ENCODE measurements around the gene CA11.
"Not testable (repeated sequence)": the region's sequence is repeated elsewhere in the genome, so short reads cannot be mapped to it uniquely, and the experiment has no call there.

CA11 gene

DNA sequence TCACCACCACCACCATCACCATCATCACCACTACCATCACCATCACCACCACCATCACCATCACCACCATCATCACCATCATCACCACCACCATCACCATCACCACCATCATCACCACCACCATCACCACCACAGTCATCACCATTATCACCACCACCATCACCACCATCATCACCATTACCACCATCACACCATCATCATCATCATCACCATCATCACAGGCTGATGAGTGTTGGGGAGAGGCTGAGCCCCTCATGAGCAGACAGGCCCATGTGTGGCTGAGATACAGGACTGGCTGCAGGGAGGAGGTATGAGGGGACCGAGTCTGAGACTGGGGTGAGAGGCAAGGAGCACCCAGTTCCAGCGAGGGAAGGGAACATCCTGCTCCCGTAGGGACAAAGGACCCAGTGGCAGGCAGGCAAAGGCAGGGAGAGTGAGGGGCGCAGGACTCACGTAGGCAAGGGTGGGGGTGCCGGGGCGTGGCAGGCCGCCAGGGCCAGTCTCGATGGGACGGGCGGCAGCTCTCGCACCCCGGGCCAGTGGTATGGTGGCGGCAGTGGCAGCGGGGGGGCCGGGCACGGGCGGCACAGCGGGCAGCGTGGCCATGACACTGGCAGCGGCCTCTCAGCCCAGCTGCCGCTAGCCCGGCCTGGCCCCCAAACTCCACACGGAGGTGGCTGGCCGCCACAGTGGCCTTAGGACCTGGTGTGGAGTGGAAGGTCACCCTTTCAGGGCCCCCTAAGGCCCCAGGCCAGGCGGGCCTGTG lies 24.1 kb upstream of the CA11 start:
- no peak for DNase-seq

DNA sequence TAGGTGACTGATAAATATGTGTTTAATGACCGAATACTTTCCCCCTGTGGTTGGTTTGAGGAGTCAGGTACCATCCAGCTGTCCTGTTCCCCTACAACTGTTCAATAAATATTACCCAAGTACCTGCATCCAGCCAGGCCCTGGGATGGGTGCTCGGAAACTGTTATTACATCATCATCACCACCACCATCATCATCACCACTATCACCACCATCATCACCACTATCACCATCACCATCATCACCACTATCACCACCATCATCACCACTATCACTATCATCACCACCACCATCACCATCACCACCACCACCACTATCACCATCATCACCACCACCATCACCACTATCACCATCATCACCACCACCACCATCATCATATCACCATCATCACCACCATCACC lies 22.8 kb upstream of the CA11 start:
- DNase-seq, result no peak

DNA sequence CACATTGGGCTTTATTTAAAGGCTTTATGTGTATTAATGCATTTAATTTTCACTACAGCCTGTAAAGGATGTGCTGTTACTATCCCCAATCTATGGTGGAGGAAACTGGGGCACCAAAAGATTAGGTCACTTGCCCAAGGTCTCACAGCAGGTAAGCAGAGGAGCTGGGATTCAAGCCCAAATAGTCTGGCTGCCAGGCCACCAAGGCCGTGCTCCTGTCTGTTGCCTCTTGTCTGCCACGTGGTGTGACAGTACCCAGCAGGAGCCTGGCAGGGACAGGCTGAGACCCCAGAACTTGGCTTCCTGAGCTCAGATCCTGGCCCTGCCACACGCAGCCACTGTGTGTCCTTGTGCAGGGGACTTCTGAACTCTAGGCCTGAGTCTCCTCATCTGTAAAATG lies 22.3 kb upstream of the CA11 start:
- DNase-seq, result no peak

DNA sequence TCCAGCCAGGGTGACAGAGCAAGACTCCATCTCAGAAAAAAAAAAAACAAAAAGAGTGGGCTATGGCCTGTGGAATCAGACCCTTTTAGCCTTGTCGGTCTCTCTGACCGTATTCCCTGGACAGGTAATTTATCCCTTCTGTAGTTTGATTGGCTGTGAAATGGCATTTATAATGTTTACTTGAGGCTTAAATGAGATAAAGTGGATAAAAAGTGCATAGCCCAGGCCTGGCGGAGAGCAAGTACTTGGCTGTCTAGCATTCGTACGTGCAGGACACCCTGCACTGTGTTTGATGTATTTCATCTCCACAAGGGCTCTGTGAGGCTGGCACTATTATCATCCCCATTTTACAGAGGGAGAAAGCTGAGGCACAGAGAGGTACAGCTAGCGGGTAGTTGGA lies 19.8 kb upstream of the CA11 start:
- no peak for DNase-seq

DNA sequence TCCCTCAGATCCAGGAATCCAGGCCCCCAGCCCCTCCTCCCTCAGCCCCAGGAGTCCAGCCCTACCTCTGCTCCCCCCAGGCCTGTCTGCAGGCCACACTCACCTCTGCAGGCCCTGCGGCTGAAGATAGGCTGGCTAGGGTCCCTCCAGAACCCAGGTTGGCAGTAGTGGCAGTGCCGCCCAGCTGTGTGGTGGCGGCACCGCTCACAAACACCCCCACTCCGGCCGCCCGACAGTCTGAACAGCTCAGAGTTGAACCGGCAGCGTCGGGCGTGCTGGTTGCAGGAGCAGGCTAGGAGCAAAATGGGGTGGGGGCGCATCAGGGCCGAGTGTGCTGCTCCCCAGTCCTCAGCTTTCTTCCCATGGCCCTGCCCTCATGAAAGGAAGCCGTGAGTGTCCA lies 18.5 kb upstream of the CA11 start:
- no peak for DNase-seq

DNA sequence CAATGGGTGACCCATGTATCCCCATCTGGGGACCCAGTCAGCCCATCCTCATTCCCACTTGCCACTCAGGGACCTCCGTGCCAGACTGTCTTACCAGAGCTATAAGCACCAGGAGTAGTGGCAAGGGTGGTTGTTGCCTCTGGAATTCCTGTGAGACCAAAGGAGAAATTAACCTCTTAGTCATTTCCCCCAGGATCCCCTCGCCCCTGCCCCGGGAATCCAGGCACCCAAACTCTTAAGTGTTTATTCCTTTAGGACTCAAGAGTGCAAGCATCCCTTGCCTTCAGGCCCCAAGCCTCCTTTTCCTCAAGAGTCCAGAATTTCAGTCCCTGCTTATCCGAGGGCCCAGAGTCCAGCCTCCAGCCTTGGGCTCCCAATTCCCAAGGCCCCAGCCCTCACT lies 17.7 kb upstream of the CA11 start:
- DNase-seq, result no peak

DNA sequence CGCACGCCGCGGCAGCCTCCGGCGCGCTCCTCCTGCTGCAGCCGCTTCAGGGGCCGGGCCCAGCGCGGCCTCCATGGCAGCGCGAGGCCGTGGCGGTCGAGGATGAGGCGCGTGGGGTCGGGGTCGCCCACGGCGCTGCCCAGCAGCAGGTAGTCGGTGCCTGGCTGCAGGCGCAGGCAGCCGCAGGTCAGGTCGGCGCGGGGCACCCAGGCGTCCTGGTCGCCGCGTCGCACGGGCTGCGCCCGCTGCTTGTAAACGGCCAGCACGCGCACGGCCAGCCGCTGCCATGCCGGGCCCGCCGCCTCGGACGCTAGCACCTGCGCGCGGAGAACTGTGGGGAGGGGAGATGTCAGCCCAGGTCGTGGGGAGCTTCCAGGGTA lies 15.7 kb upstream of the CA11 start:
- DNase-seq, result no peak

DNA sequence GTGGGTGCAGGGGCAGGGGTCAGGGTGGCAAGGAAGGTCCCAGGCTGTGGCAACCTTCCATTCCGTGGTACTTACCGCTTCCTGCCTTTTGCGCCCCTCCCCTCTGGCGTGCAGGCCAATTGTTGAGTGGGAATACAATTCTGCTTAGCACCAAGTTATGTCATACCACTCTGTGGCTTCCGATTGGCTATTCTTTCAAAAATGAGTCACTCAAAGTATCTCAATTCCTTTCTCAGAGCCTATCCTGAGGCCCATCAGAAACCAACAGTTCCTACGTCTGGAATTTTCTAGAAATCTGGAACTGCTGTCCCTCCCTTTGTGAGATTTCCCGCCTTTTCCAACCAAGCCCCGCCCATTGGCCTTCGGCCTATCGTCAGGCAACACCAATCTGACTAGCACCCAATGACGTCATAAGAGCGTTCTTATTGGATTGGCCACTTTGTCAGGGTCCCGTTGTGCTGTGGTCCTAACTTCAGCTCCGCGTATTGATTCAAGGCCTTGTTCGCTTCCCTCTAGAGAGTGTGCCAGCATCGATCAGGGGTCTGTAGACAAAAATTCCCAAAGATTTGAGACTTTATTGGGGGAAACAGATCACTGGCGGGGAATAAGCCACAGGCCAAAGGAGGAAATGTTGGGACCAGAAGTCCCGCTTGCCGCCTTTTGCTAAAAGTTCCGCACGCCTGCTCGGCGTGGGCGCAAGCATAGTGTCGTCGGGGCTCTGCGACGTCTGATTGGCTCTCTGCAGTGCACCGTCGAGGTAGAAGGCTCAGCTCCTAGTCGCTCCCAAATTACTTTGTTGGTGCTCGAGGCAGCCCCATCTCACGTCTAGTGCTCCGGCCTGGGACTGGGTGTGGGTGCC lies 15.1 kb upstream of the CA11 start:
- peak; percentile 90 for DNase-seq

DNA sequence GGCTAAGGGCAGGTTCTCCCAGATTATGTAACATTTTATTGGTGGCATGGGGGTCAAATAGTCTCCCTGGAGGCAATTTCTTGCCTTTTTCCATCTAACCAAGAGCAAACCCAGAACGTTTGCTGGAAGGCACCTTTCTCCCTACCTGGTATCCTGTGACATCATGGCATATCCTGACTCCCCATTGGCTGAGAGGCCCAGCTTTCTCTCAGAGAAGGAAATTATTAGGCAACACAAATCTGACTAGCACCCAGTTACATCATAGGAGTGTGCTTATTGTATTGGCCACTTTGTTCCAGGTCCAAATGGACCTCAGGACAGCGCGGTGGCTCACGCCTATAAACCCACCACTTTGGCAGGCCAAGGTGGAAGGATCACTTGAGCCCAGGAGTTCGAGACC lies 13.8 kb upstream of the CA11 start:
- no peak for DNase-seq

DNA sequence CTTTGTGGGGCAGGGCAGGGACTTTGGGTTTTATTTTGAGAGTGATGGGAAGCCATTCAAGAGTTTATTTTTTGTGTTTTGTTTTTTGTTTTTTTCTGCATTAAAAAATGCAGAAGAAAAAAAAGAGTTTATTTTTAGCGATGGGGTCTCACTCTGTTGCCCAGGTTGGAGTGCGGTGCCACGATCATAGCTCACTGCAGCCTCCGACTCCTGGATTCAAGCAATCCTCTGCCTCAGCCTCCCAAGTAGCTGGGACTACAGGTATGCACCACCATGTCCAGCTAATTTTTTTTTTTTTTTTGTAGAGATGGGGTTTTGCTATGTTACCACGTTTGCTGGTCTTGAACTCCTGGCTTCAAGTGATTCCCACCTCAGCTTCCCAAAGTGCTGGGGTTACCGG lies 12.5 kb upstream of the CA11 start:
- DNase-seq, result no peak

DNA sequence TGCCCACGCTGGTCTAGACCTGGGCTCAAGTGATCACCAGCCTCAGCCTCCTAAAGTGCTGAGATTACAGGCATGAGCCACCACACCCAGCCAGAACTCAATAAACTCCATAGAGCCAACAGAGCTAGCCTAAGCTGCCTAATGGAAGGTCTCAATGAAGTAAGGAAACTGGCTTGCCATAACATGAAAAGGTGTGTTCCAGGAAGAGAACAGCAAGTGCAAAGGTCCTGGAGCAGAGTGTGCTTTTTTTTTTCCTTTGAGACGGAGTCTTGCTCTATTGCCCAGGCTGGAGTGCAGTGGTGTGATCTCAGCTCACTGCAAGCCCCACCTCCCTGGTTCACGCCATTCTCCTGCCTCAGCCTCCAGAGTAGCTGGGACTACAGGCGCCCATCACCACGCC lies 11.8 kb upstream of the CA11 start:
- DNase-seq, result not testable (repeated sequence)

DNA sequence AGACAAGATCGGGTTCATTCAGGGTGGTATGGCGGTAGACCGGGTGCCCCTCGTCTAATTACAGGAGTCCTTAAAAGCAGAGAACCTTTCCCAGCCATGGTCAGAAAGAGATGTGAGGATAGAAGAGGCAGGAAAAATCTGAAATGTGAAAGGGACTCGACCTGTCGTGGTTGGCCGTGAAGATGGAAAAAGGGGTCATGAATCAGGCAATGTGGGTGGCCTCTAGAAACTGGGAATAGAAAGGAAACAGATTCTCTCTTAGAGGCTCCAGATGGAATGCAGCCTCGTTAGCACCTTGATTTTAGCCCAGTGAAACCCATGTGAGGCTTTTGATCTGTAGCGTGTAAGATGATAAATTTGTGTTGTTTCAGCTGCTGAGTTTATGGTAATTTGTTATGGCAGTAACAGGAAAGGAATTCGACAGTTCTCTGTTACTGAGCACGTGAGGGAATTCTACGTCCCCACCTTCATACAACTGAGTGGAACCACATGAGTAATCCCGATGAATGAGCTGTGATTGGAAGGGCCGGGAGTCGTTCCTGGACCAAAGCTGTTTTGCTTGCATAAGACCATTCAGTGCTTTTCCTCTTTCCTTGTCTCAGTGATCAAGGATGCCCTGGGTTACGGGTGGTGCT lies 11.0 kb upstream of the CA11 start:
- no peak for DNase-seq

DNA sequence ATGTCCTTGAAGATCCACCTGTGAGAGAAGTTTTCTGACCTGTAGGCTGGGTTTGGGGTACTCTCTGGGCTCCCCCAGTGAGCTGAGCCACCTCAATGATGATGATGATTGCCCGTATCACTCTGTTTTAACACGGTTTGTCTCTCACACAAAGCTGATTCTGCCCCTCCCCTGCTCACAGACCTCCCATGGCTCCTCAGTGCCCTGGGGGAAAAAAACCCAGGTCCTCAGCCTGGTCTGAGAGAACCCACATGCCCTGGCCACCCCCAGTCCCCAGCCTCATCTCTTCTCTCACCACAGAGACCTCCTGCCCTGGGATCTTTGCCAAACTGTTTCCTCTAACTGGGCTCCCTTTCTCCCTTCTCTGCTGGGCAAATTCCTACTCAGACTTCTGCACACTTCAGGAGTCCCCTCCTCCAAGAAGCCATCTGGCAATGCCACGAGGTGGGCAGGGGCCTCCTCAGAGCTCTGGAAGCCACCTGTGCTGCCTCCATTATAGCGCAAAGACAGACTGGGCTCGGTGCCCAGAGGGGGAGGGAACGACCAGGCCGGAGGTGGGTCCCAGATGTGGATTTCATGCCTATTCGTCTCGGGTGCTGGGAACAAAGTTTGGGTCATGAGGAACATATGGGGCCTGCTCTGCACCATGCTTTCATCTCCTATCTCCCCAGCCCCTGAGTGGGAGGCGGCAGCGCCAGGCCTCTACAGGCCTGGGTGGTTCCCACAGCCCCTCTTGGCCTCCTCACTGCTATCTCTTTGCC lies 8.5 kb upstream of the CA11 start:
- no peak for DNase-seq

DNA sequence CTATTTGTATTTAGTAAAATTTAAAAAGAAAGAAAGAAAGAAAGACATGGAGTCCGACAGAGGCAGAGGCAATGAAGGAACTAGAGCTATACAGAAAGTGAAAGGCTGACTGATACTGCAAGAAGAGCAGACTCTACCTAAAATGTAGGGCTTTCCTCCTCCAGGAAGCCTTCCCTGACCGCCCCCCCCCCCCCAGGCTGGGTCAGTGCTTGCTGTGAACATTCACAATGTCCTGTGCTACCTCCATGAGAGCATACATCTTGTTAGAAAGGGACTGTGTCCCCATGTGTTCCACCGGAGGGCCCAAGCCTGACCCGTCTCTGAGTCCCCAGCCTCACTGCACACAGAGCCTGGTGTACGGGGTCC lies 5.7 kb upstream of the CA11 start:
- DNase-seq, result no peak

DNA sequence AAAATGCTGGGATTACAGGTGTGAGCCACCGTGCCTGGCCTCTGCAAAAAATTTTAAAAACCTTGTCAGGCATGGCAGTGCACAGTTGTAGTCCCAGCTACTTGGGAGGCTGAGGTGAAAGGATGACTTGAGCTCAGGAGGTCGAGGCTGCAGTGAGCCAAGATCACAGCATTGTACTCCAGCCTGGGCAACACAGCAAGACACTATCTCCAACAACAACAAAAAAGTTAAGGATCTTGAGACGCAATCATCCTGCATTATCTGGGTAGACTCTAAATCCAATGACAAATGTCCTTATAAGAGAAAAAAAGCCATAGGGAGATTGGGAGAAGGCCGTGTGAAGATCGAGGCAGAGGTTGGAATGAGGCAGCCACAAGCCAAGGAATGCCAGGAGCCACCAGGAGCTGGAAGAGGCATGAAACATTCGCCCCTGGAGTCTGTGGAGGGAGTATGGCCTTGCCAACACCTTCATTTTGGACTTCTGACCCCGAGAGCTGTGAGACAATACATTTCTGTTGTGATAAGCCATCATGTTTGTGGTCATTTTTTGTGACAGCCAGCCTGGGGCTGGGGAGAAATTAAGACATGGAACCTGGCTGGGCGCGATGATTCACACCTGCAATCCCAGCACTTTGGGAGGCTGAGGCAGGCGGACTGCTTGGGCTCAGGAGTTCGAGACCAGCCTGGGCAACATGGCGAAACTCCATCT lies 5.1 kb upstream of the CA11 start:
- DNase-seq, result no peak

DNA sequence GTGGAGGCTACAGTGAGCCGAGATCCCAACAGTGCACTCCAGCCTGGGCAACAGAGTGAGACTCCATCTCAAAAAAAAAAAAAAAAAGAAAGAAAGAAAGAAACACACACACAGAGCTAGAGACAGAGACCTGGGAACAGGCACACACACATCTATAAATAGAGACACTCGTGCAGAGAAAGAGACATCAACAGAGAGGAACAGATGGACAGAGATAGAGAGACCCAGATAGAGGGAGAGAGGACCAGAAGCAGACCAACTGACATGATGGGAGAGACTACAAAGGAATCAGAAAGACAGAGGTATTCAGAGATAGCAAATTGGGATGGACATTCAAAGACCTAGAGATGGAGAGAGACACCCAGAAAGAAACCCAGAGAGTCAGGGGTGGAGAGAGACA lies 2.1 kb upstream of the CA11 start:
- DNase-seq, result no peak

DNA sequence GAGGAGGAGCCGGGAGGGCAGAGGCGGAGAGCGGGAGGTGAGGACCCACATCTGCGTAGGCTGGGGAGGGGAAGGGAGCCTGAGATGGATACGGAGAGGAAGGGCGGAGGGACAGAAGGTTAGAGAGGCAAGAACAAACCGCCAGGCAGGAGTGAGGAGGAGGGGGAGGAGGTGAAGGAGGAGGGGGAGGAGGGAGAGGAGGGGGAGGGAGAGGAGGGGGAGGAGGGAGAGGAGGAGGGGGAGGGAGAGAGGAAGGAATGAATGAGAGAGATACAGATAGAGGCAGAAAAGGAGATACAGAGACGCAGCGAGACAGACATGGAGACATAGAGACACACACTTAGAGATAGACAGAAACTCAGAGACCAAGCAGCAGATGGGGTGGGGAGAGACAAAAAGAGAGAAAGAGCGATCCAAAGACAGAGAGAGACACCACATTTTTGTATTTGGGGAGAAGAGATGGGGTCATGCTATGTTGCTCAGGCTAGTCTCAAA lies 782 bp upstream of the CA11 start:
- no peak for DNase-seq

DNA sequence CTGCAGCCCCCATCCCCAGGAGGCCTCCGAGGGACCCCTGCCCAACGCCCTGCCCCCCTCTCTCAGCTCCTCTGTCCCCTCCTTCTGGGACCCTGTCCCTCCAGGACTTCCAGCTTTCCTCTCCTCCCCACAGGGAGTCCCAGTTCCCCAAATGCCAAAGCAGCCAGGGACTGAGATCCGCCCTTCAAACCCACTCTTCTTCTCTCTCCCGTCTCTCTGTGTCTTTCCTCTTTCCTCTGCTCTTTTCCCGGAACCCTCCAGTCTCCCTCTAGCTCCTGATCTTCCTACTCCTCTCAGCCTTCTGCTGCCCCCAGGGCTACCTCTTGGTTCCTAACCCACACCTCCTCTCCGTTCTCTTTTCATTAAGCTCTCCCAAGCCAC lies 377 bp downstream of the CA11 start:
- DNase-seq, result no peak

DNA sequence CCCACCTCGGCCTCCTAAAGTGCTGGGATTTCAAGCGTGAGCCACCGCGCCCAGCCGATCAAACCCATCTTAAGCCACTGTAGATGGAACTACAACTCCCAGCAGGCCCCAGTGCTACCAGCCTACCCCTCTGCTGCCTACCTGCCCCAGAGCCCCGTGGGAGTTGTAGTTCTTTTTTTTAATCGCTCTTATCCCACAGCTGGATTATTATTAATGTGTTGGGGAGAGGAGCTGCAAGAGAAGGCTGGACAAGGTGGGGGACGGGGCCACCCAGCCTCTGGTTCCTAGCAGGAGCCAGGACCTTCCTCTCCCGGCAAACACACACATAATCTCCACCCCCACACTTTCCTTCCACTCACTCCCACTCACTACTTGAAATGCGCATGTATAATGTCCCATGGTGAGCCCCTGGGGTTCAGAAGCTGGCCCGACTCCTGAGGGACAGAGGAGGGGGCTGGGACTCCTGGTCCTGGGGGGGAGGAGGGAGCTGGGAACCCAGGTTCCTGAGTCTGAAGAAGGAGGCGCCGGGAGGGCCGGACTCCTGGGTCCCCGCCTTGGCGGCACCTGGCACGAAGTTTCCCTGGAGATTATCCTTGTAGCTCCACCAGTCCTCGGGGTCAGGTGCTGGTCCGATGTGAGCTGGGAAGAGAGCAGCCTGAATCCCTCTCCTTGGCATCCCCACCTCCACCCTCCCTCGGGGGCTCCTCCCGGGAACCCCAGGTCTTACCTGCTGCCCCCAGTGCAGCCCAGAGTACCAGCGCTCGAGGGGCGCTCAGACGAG lies 958 bp downstream of the CA11 start:
- DNase-seq, result peak; percentile 82

DNA sequence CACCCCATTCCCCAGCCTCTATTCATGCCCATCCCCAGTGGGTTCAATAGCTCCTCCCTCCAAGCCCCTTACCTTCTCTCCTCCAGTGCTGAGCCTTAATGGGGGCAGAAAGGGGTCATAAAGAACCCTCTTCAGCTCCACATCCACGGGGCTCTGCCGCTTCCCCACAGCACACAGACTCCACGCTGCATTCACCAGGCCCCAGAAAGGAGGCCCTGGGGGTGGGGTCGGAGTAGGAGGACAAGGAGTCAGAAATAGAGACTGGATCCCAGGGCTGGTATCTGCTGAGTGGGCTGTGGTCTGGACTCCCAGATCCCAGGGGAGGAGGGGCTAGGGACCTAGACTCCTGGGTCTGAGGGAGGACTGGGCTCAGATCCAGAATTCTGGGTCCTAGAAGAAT lies 1.6 kb downstream of the CA11 start:
- no peak for DNase-seq

DNA sequence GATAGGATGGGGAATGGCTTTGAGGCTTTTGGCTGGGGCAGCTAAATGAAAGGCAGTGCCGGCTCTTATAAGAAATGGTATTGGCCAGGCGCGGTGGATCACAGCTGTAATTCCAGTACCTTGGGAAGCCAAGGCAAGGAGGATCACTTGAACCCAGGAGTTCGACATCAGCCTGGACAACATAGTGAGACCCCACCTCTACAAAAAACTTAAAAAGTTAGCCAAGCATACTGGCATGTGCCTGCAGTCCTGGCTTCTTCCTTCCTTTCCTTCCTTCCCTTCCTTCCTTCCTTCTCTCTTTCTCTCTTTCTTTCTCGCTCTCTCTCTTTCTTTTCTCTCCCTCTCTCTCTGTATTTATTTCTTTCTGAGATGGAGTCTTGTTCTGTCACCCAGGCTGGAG lies 3.1 kb downstream of the CA11 start:
- DNase-seq, result no peak

DNA sequence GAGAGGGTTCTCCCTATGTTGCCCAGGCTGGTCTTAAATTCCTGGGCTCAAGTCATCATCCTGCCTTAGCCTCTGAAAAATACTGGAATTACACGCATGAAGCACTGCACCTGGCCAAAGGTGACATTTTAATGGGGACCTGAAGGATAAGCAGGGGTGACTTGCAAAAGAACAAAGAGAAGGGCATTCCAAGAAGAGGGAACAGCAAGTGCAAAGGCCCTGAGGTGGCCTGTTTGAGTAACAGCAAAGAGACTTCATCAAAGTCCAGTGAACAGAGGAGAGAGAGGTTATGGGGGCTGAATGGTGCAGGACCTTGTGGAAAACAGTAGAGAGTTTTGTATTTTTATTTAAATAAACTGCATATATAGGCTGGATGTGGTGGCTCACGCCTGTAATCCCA lies 4.1 kb downstream of the CA11 start:
- DNase-seq, result no peak
